GM19099 (cell line): ENCODE data around the gene RABIF.

Source experiments
- POLR2A ChIP-seq: IDR thresholded peaks from 3 replicates; pipeline ENCODE4 v1.6.1; 2011; ENCODE audit warnings: low read depth; ENCODE audit not compliant: insufficient read length; ENCODE audit errors: extremely low read depth

Gene RABIF

DNA sequence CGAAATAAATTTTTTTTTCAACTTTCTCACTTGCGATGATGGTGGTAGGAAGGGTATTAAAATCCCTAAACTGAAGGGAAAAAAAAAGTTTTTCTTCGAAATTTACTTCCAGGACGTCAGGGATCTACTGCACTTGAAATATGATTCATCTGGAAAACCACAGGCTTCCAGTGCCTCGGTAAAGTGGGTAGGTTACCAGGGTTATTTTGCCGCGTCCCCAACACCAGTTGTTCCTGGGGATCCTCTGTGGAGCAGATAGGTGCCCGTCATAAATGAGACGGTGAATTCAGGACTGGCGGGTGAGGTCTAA lies 773 bp downstream of the RABIF start:
- TF ChIP-seq POLR2A, result no peak

DNA sequence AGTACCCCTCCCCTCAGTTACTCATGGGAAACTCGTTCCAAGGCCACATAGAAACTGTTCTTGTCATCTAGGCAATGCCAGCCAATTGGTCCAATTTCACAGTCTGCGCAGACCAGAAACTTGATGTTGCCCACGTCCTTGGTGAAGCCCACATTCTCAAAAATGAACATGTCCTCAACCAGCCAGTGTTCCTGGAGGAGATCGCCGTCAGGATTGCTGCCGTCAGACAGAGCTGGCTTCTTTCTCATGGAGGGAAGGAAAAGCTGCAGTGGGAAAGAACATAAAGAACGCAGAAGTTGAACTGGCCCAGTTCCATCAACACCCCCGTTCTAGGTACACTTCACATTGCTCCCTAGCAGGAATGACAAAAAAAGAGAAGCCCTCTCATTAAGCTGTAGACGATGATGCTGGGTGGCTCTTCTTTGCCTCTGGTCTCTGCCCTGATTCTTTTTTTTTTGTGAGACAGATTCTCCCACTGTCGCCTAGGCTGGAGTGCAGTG lies 7.9 kb downstream of the RABIF start:
- no peak for TF ChIP-seq POLR2A

GRCh38 chr1:202880062-202880461 lies 8.9 kb downstream of the RABIF start:
- TF ChIP-seq POLR2A, result no peak

DNA sequence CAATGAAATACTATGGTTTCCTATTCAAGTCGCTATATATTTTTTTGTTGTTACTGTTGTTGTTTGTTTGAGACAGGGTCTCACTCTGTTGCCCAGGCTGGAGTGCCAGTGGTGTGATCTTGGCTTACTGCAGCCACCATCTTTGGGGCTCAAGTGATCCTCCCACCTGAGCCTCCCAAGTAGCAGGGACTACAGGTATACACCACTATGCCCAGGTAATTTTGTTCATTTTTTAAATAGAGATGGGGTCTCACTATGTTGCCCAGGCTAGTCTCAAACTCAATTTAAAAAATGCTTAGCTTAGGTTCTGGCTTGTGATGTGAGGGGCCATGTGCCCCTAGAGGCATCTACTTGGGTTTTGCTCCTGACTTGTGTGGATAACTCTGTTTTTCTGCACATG lies 9.8 kb downstream of the RABIF start:
- TF ChIP-seq POLR2A, result no peak

DNA sequence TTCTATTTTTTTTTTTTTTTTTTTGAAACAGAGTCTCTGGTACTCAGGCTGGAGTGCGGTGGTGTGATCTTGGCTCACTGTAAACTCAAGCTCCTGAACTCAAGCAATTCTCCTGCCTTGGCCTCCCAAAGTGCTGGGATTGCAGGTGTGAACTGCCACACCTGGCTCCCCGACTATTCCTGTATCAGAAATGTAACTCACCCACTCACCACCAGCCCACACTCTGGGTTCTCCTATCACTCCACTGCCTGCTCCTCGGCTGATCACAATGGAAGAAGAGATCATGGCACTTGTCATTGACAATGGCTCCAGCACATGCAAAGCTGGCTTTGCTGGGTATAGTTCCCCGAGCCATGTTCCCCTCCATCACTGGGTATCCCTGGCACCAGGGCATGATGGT lies 15.9 kb downstream of the RABIF start:
- TF ChIP-seq POLR2A, result no peak

GRCh38 chr1:202871367-202871766 lies 17.6 kb downstream of the RABIF start:
- TF ChIP-seq POLR2A, result no peak

DNA sequence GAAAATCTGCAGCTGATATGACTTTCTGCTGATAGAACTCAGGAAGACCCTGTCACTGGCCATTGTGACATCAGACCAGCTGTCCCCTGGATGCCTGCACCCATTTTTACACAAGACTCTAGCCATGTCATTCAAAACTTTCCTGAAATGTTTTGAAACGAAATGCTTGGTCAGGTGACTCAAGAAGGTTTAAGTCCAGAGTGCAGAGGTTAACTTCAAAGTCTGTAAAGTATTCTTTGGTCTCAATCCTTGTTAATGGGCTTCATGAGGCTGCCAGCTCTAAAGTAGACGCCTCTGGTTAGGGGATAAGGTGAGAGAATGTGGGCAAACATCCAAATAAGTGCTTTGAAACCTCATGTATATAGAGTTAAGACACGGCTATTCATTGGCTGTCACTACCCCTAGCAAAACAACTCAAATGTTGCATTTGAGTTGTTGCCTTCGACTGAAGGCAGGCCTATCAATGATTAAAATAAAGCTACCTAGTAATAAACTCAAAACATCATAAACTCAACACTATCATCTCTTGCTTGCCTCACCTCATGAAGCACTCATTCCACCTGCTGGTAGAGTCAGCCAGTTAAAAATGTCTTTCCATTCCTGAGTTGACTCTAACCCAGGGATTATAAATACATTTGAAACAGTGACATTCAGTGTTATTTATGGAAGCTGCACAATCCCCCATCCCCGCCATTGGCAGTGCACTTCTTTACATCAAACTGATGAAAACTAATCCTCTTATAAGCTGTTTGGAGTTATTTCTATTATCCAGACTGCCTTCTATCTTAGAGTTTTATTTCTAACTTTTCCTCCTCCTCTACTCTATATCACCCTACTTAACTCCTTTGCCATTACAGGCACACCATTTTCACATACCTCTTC lies 26.0 kb downstream of the RABIF start:
- no peak for TF ChIP-seq POLR2A

DNA sequence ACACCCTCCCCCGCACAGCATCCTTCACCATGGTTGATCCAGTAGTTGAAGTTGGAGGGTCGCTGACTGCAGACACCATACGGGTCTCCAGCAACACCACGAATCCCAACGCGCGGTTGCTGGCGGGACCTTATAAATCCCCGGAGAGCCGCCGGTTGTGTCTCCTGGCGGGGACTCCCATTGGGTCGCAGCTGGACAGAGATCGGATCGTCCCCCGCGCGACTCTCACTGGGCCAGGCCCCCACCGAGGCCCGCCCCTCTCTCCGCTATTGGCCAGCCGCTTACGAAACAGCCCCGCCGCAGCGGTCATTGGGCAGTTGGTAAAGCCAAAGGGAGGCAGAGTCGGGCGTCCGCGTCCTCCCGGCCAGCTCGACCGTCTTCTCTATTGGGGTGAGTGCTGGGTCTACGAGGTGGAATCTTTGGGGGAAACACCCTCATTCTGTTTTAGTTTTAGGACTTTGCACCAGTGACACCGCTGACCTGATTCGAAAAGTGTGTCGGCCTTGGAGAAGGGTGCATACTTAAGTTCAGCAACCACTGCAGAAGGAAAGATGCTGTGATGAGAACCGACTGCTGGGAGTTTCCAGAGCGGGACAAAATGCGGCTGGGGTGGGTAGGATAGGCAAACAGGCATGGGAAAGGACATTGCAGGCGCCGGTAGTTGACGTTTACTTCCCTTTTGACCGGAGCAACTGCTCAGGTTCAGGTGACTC lies 27.4 kb downstream of the RABIF start:
- TF ChIP-seq POLR2A, result no peak

DNA sequence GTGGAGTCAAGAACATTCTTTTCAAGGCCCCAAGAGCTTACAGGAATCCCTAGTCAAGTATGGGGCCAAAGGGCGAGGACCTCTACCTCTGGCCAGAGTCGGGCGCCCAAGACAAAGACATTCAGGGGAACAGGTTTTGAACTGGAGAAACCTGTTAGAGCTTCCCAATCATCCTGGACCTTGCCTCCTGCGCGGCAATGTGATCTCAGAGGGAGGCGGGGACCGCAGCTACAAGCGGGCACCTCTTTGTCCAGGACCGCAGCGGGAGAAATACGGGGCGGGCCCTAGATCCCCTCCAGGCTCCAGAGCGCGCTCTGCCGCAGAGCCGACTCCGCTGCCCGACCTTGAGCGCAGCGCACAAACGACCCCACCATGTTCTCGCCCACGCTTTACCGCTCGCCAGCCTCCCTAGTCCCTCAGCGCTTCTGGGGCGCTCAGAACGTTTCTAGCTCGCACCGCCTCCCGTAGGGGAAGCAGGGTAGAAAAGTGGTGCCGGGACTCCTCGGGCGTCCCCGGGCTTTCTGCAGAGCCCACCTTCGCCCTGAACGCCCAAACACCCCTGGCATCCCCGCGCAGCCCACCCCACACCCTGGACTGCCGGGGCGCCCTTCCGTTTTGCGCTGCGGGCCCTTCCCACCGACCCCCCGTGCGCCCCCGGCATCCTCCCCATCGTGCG lies 28.1 kb downstream of the RABIF start:
- no peak for TF ChIP-seq POLR2A

- TF ChIP-seq POLR2A, result no peak
Observed at GRCh38 chr1:202858789-202859414, 30.0 kb downstream of the RABIF start.

GRCh38 chr1:202858331-202858730 lies 30.6 kb downstream of the RABIF start:
- no peak for TF ChIP-seq POLR2A

DNA sequence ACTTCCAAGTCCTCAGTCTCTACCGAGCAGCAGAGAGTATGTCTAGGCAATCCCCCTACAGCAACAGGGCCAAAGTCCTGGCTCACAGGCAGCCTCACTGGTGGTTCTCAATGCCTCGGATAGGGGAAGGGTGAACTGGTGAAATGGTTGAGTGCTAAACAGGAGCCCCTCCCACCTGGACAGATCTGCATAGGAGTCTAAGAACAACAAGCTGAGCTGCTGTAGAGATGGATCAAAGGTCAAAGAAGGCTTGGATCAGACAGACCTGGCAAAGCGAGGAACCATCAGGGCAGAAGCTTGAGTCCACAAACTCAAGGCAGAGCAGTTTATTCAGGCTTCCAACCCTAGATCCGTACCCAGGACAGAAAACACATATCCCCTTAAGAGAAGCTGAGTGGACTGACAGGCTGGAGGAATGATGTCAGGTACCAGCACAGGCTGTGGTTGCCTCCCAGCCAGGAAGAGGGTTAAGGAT lies 31.8 kb downstream of the RABIF start:
- TF ChIP-seq POLR2A, result no peak

- TF ChIP-seq POLR2A, result no peak
Observed at GRCh38 chr1:202856014-202856413, 32.9 kb downstream of the RABIF start.

DNA sequence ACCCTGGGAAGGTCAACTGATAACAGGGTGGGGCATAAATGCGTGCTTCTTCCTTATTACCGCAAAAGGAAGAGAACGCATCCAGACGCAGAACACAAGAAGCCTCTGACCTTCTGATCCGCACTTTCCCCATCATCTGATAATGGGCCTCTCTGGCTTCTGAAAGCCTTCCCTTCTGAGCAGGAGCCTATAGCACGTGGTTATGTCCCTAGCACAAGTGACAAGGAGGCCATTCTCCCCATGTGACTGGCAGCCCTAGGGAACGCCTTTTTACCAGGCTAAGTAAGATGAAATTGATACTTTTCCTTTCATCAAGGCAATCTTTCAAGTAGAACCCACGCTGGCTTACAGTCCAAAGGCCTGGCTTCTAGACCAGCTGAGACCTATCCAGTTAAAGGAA lies 34.2 kb downstream of the RABIF start:
- no peak for TF ChIP-seq POLR2A
